HG02840 (cell line): ENCODE data around the gene ANKEF1.
"Not testable (repeated sequence)": the region's sequence is repeated elsewhere in the genome, so short reads cannot be mapped to it uniquely, and the experiment has no call there.

Source experiments
- ATAC-seq: cut with Tn5 transposase; IDR thresholded peaks from one replicate; pipeline ENCODE4 v1.9.1; 2021; ENCODE audit warnings: mild to moderate bottlenecking, moderate library complexity, moderate number of reproducible peaks; ENCODE audit not compliant: unreplicated experiment, low FRiP score

ANKEF1 gene

GRCh38 chr20:10031451-10032215, 3.2 kb upstream of the ANKEF1 start:
- ATAC-seq = not testable (repeated sequence)

GRCh38 chr20:10032269-10032668, 2.5 kb upstream of the ANKEF1 start:
- ATAC-seq = not testable (repeated sequence)

- ATAC-seq = no peak
Measured at GRCh38 chr20:10033905-10034650, 709 bp upstream of the ANKEF1 start.

DNA sequence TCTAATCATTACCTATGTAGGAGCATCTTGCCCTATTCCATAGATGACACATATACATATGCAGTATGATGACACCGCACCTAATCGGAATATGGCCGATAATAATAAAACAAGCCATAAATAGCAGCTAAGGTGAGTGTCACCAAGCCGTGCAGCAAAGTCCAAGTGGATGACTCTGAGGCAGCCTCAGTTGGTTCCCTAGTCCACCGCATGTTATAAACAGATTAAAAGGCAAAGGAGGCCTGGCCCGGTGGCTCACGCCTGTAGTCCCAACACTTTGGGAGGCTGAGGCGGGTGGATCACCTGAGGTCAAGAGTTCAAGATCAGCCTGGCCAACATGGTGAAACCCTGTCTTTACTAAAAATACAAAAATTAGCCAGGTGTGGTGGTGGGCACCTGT, 1.5 kb downstream of the ANKEF1 start:
- ATAC-seq = not testable (repeated sequence)

DNA sequence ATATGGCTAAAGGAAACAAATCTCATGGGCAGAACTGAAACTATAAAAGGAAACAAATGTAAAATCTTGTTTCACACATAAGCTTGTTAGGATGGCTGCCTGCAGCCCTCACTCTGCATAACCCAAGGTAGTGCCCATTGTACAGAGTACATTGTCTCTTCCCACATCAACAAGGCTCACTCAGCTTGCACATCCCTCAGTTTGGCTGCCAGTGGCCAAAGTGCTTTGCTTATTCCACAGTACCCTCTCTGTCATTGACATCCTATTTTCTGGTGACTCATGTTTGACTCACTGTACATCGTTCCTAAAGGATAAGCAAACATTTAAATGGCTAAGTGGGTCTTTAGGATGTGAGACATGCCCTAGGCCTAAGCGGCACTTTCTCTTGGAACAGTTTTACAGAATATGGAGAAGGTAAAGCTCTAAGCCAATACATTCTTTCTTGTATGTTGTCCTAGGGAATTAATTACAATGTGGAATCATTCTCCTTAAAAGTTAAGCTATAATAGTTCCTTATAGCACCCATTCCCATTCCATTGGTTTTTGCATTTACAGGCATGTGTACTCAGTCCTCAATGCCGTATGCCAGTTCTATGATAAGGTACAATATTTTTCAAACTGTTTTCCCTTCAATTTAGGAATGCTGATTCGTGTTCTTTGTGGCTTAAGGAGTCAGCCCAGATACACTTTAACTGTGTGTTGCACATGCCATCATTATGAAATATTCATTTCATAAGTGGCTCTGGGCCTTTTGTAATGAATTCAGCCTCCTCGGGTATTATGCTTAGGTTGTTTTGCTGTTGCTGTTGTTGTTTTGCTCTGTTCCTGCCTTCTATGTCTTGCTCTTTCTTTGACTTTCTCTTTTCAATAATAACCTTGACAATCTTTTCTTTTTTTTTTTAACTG, 5.5 kb downstream of the ANKEF1 start:
- no peak for ATAC-seq

- ATAC-seq = no peak
Measured at GRCh38 chr20:10042086-10042485, 7.3 kb downstream of the ANKEF1 start.

DNA sequence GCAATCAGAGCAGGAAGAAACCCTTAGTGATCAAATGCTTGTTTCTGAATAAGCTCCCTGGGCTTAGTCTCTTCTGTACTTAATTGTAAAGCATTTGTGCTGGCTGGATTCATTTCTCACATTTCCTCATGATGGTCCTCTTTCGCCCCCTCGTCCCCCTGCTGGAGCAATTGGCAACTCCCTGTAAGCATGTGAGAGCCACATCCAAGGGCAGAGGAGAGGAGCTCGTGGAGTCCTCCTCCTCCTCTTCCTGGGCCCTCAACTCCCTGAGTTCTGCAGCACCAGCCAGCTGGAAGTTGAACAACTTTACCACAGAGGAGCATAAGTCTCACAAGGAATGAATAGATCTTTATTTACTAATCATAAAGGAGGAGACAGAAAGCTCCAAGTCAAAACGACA, 12.6 kb downstream of the ANKEF1 start:
- no peak for ATAC-seq

GRCh38 chr20:10051185-10051584, 16.4 kb downstream of the ANKEF1 start:
- no peak for ATAC-seq

DNA sequence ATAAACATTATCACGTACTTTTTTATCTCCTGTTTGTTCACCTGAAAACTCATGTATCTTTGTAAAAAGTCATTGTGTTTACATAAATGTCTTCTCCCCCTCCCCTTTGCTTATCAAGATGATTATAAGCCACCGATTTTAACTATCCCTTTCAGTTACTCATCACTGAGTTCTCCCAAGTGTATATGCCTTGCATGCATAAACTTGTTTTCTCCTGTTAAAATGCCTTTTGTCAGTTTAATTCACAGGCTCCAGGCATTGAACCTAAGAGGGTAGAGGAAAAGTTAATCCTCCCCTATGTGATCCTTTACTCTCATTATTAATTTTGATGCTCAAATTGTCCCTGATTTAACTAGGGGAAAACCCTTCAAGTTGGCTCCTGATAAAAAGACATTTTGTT, 24.2 kb downstream of the ANKEF1 start:
- no peak for ATAC-seq

GRCh38 chr20:10060226-10060625, 25.4 kb downstream of the ANKEF1 start:
- no peak for ATAC-seq

DNA sequence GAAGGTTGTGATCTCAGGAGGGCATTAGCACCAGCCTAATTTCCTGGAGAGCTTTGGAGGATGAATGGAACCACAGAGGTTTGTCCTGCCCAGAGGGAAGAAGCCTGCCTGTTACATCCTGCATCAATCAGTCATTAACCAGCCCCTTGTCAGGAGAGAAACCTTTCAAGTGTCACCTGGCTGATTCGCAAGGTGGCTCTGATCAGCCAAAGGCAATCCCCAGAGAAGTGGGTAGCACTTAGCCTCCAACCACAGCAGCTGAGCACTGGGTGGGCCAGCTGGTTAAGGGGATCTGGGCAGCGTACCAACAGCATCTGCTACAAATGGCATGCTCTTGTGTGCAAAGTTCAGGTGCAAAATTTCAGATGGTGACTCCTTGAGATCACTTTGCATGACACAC, 26.9 kb downstream of the ANKEF1 start:
- ATAC-seq = no peak

- ATAC-seq = no peak
Measured at GRCh38 chr20:10063482-10063881, 28.7 kb downstream of the ANKEF1 start.

GRCh38 chr20:10064611-10065010, 29.8 kb downstream of the ANKEF1 start:
- no peak for ATAC-seq

DNA sequence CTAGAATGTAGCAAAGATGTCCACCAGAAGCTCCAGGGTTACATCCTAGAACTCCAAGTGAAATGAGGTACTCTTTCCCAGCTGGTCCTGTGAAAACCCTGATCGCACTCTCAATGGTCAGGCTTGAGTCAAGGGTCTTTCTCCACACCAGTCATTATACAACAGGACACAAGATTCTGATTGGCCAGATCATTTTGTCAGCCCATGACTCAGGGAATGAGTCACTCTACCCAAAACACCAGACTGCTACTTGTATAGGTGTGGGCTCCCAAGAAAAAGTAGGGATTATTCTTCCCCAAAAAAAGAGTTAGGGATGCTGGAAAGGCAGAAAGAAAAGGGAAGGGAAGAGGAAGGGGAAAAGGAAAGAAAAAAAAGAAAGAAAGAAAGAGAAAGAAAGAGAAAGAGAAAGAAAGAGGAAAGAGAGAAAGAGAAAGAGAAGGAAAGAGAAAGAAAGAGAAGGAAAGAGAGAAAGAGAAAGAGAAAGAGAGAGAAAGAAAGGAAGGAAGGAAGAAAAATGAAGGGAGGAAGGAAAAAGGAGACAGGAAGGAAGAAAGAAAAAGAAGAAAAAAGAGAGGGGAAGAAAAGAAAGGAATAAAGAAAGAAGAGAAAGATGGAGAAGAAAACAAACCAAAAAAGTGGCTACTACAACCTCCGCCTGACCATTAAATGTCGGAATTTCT, 30.5 kb downstream of the ANKEF1 start:
- no peak for ATAC-seq

- ATAC-seq = no peak
Measured at GRCh38 chr20:10067321-10067720, 32.5 kb downstream of the ANKEF1 start.

DNA sequence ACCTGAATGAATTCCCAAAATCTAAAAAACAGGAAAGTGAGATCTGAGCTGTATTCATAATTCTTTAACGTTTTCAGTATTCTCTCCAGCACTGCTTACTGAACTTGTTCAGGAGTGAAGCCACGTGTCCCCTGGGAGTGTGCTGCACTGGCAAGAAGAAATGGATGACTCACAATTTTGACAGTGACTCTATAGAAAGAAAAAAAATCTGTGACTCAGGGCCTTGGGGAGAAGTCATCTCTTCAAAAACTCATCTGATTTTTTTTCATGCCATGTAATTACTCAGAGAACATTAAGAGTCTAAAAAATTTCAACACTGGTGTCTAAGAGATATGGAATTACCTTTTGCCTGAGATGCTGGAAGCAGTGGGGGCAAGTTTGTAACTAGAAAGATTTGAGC, 39.7 kb downstream of the ANKEF1 start:
- no peak for ATAC-seq

- ATAC-seq = no peak
Measured at GRCh38 chr20:10075606-10076005, 40.8 kb downstream of the ANKEF1 start.

DNA sequence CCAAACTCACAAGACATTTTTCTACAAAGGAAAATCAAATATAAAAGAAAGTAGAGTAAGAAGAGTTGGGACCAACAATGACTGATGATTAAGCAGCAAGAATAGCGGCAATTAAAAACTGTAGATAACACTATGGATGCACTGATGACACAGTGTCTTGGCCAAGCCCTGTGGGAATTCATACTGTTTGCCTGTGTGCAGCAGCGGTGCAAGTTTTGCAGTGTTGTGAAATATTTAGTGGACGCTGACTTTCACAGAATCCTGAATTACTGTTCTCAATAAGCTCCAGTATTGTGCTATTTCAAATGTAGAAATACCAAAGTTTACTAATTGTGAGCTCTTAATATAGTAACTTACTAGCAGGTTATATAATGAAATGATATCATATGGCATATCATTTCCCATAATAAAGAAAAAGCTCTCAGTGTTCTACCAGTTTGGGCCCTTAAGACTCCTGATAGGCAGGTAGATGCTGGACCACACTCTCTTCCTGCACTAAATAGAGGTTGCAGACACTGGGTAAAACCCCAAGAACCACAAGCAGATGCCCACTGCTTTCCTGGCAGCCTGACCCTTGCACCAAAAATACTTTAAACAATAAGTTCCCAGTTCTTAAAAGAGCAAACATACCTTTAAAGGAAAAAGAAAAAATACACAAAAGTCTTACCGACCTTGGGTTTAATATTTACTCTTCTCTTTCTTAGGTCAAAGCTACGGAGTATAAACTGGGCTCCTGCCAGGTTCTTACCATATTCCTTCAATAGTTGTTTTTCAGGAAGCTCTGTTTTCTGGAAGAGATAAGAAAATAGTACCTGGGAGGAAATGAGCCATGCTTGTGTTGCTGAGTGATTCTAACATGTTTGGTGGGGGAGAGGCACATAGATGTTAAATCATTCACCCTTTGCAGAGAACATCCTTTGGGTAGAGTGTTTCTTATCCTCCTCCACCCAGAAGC, 41.6 kb downstream of the ANKEF1 start:
- ATAC-seq = no peak

DNA sequence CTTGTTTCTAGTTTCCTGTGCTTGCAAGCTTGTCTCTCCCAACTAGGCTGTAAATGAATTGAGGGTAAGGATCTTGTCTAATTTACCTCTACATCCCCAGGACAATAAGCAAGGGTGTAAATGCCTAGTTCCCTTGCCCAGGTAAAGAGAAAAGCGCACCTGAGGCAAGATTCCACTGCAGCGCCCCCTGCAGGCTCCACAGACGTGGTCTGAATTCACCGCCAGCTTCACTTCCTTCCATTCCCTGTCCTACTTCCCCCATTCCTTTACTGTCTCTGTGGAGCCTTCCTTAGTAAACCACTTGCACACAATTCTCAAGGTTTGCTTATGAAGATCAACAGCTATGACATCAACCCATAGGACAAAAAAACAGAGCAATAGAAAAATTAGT, 42.3 kb downstream of the ANKEF1 start:
- ATAC-seq = no peak
